H1 (cell line): ENCODE measurements around the gene GPR52.

ENCODE experiments used
- CBX5 ChIP-seq: fragments of 300-800, 300-1000 bp; sonication (generic); IDR thresholded peaks from 2 replicates; pipeline ENCODE4 v1.7.1; 2016; ENCODE audit warnings: antibody characterized with exemption, low read length, low read depth
- EP300 ChIP-seq, 2 experiments: IDR thresholded peaks; 1 replicate in 1 of 2; 2 replicates in 1 of 2; pipeline ENCODE4 v1.6.1; 2011 to 2012; ENCODE audit warnings: low read depth in 2 of 2, low read length in 2 of 2, mild to moderate bottlenecking in 2 of 2, borderline replicate concordance in 1 of 2, inconsistent platforms in 1 of 2, moderate library complexity in 1 of 2
- EZH2 ChIP-seq: fragments of 200-600 bp; sonication (generic); IDR thresholded peaks from 2 replicates; pipeline ENCODE4 v1.7.1; 2012; ENCODE audit warnings: low read depth, mild to moderate bottlenecking, moderate library complexity, low read length, inconsistent platforms; ENCODE audit not compliant: severe bottlenecking
- GABPA ChIP-seq: IDR thresholded peaks from 2 replicates; pipeline ENCODE4 v1.6.1; 2011; ENCODE audit warnings: mild to moderate bottlenecking, low read length, moderate library complexity, borderline replicate concordance; ENCODE audit not compliant: insufficient read depth
- KDM1A ChIP-seq: fragments of 200-600, 300-600 bp; sonication (generic); IDR thresholded peaks from 2 replicates; pipeline ENCODE4 v1.7.1; 2016; ENCODE audit warnings: mild to moderate bottlenecking, low read length, borderline replicate concordance
- MAFK ChIP-seq: IDR thresholded peaks from 2 replicates; pipeline ENCODE4 v1.6.1; 2012; ENCODE audit warnings: low read depth, mild to moderate bottlenecking, improper control_type of control experiment, low read length
- POLR2A ChIP-seq, 2 experiments: IDR thresholded peaks; 1 replicate in 1 of 2; 2 replicates in 1 of 2; pipeline ENCODE4 v1.6.1; 2011; ENCODE audit warnings: low read depth in 2 of 2, low read length in 2 of 2, mild to moderate bottlenecking in 2 of 2; ENCODE audit errors: control extremely low read depth in 1 of 2
- POLR2AphosphoS5 ChIP-seq: IDR thresholded peaks from 2 replicates; pipeline ENCODE4 v1.6.1; 2011; ENCODE audit warnings: low read depth, low read length
- SRF ChIP-seq: IDR thresholded peaks from 2 replicates; pipeline ENCODE4 v1.6.1; 2011; ENCODE audit warnings: mild to moderate bottlenecking, low read depth, low read length, moderate library complexity
- TF ChIP-seq, protein P1 (sequence below), 3 experiments: IDR thresholded peaks; 1 replicate in 2 of 3; 2 replicates in 1 of 3; pipeline versions ENCODE4 v1.5.1 to v1.6.1; 2011; ENCODE audit warnings: low read length in 3 of 3, mild to moderate bottlenecking in 3 of 3, inconsistent platforms in 2 of 3, low read depth in 1 of 3, moderate library complexity in 1 of 3; ENCODE audit not compliant: insufficient read depth in 1 of 3; ENCODE audit errors: control extremely low read depth in 1 of 3
- TF ChIP-seq, protein P2 (sequence below): IDR thresholded peaks from 2 replicates; pipeline ENCODE4 v1.6.1; 2012; ENCODE audit warnings: inconsistent platforms

DNA sequence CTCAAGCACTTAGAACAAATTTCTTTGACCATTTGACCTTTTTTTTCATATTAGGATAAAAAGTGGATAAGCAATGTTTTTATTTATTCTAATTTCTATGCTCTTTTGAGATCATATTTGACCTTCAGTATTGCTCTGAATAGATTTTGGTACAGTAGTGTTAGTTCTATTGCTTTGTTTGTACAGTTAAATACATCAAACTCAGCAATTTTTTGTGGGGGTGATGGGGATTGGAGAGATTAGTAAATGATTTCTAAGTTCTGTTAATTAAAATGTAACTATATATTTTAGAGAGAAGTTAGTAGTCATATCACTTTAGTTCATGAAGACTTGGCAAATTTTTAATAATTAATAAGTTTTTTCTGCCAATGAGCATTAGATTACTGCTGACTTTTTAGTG, 2.4 kb upstream of the GPR52 start:
- TF ChIP-seq, protein P1, sequence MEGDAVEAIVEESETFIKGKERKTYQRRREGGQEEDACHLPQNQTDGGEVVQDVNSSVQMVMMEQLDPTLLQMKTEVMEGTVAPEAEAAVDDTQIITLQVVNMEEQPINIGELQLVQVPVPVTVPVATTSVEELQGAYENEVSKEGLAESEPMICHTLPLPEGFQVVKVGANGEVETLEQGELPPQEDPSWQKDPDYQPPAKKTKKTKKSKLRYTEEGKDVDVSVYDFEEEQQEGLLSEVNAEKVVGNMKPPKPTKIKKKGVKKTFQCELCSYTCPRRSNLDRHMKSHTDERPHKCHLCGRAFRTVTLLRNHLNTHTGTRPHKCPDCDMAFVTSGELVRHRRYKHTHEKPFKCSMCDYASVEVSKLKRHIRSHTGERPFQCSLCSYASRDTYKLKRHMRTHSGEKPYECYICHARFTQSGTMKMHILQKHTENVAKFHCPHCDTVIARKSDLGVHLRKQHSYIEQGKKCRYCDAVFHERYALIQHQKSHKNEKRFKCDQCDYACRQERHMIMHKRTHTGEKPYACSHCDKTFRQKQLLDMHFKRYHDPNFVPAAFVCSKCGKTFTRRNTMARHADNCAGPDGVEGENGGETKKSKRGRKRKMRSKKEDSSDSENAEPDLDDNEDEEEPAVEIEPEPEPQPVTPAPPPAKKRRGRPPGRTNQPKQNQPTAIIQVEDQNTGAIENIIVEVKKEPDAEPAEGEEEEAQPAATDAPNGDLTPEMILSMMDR (IDR thresholded peaks at IDR 0.05; ENCODE audit: control extremely low read depth in 1 of 3, insufficient read depth in 1 of 3, low read depth in 1 of 3, low read length in 3 of 3), result no peak
- TF ChIP-seq KDM1A, result no peak
- no peak for TF ChIP-seq POLR2A (IDR thresholded peaks at IDR 0.05; ENCODE audit: control extremely low read depth in 1 of 2, low read depth in 2 of 2, low read length in 2 of 2)
- no peak for TF ChIP-seq CBX5
- TF ChIP-seq MAFK, result no peak
- TF ChIP-seq EP300 (IDR thresholded peaks at IDR 0.05; ENCODE audit: borderline replicate concordance in 1 of 2, low read depth in 2 of 2, low read length in 2 of 2), result no peak
- no peak for TF ChIP-seq EZH2
- no peak for TF ChIP-seq POLR2AphosphoS5
- TF ChIP-seq SRF, result no peak
- TF ChIP-seq GABPA, result no peak
- TF ChIP-seq, protein P2, sequence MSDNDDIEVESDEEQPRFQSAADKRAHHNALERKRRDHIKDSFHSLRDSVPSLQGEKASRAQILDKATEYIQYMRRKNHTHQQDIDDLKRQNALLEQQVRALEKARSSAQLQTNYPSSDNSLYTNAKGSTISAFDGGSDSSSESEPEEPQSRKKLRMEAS, result no peak
